K562 (cell line): Measurements from ENCODE around the gene HTR6. TPM values are rescaled to one million over a fixed set of nuclear protein-coding genes. Genes with fewer than 3 reads are reported as not detected.

Experiments
- ATAC-seq: fragments of 200-7000 bp; cut with Tn5 transposase; 3 replicates; pipeline ENCODE4 v1.9.1; 2020; ENCODE audit warnings: moderate library complexity
- BruUV-seq: library from RNA; stranded (reverse); fragments of 400-500 nt; replicated peaks from 2 replicates; lab custom pipeline; 2021; lab: Mats Ljungman, UMichigan
- CTCF ChIA-PET: fragments of 300-600 bp; formaldehyde crosslinking; extraction: SDS; loops from one replicate; lab custom pipeline; 2021; ENCODE audit warnings: low intra/inter-chr PET ratio; lab: Yijun Ruan, JAX
- POLR2A ChIA-PET: fragments of 300-600, 350-650 bp; sonication (Branson Sonifier 250); formaldehyde crosslinking; extraction: SDS; loops from one replicate; lab custom pipeline; 2021; ENCODE audit warnings: antibody characterized with exemption, inconsistent platforms; lab: Yijun Ruan, JAX
- DNase-seq, 4 experiments: peaks; one replicate each; pipeline versions ENCODE4 v3.0.0 to v3.0.0-alpha.2; 2011 to 2018; ENCODE audit warnings: low spot score in 3 of 4, mixed read lengths in 3 of 4; ENCODE audit errors: extremely low read depth in 1 of 4
- FAIRE-seq: peaks from 2 replicates; lab custom pipeline; 2011; peaks lifted over from hg19 to GRCh38; lab: Jason Lieb, UNC
- H2AFZ ChIP-seq: 2 replicates; pipeline ENCODE4 v1.6.0; 2011; ENCODE audit warnings: low read depth, low read length, control low read depth, inconsistent platforms
- H3K27ac ChIP-seq: fragments of 200-600 bp; 3 replicates; pipeline ENCODE4 v1.8.0; 2011; ENCODE audit warnings: low read depth, mild to moderate bottlenecking, control low read depth, inconsistent platforms, low read length, moderate library complexity, mixed read lengths; ENCODE audit errors: extremely low read depth
- H3K27me3 ChIP-seq, 2 experiments: fragments of 300-600 bp in 1 of 2; 2 replicates in 1 of 2; 3 replicates in 1 of 2; pipeline versions ENCODE4 v1.6.0 to v1.8.0; 2011; ENCODE audit warnings: inconsistent platforms in 2 of 2, low read length in 2 of 2, mild to moderate bottlenecking in 1 of 2, mixed read lengths in 1 of 2, moderate library complexity in 1 of 2; ENCODE audit not compliant: control insufficient read depth in 2 of 2, insufficient read depth in 2 of 2
- H3K36me3 ChIP-seq: fragments of 300-600 bp; 3 replicates; pipeline ENCODE4 v1.8.0; 2011; ENCODE audit warnings: mild to moderate bottlenecking, low read length, inconsistent platforms; ENCODE audit not compliant: control insufficient read depth, insufficient read depth
- H3K4me1 ChIP-seq, 2 experiments: fragments of 200-600 bp in 1 of 2; replicated peaks in 1 of 2; 2 replicates in 1 of 2; 3 replicates in 1 of 2; pipeline versions ENCODE4 v1.5.1 to v1.8.0; 2011; ENCODE audit warnings: inconsistent platforms in 2 of 2, low read length in 2 of 2, mild to moderate bottlenecking in 1 of 2, mixed read lengths in 1 of 2, moderate library complexity in 1 of 2; ENCODE audit not compliant: control insufficient read depth in 2 of 2, insufficient read depth in 2 of 2
- H3K4me2 ChIP-seq: 2 replicates; pipeline ENCODE4 v1.6.1; 2011; ENCODE audit warnings: low read length, control low read depth, inconsistent platforms, mixed read lengths; ENCODE audit not compliant: insufficient read depth
- H3K4me3 ChIP-seq: fragments of 200-600 bp; sonication (generic), shearing (Covaris generic); 2 replicates; pipeline ENCODE4 v1.5.1; 2016; ENCODE audit warnings: control low read depth, inconsistent platforms
- H3K79me2 ChIP-seq: fragments of 200-600 bp; 3 replicates; pipeline ENCODE4 v1.8.0; 2011; ENCODE audit warnings: low read length, inconsistent platforms; ENCODE audit not compliant: control insufficient read depth, insufficient read depth
- H3K9ac ChIP-seq, 2 experiments: 2 replicates each; pipeline versions ENCODE4 v1.6.0 to v1.6.1; 2011; ENCODE audit warnings: low read depth in 2 of 2, low read length in 2 of 2, control low read depth in 1 of 2, inconsistent platforms in 1 of 2, mild to moderate bottlenecking in 1 of 2, mixed read lengths in 1 of 2; ENCODE audit not compliant: insufficient read depth in 1 of 2
- H3K9me1 ChIP-seq: one replicate; pipeline ENCODE4 v1.6.0; 2011; ENCODE audit warnings: inconsistent platforms, mild to moderate bottlenecking, low read length, moderate library complexity; ENCODE audit not compliant: control insufficient read depth, insufficient read depth
- H3K9me3 ChIP-seq: replicated peaks from 2 replicates; pipeline ENCODE4 v1.5.1; 2011; ENCODE audit warnings: low read depth, low read length, inconsistent platforms; ENCODE audit not compliant: control insufficient read depth, insufficient read depth
- H4K20me1 ChIP-seq: replicated peaks from 2 replicates; pipeline ENCODE4 v1.6.1; 2011; ENCODE audit warnings: low read length, inconsistent platforms, mixed read lengths; ENCODE audit not compliant: control insufficient read depth, insufficient read depth
- EHMT2 ChIP-seq: fragments of 450-650 bp; IDR thresholded peaks from 2 replicates; pipeline ENCODE4 v1.6.1; 2018; ENCODE audit warnings: antibody characterized with exemption
- NFRKB ChIP-seq: fragments of 450-650 bp; IDR thresholded peaks from 2 replicates; pipeline ENCODE4 v1.6.1; 2016; ENCODE audit warnings: low read depth
- PTBP1 ChIP-seq: fragments of 200-400 bp; formaldehyde crosslinking; IDR thresholded peaks from 2 replicates; pipeline ENCODE4 v1.6.1; 2017; ENCODE audit warnings: low read depth, low read length
- RBM25 ChIP-seq: fragments of 200-400 bp; formaldehyde crosslinking; IDR thresholded peaks from 2 replicates; pipeline ENCODE4 v1.6.1; 2018; ENCODE audit warnings: low read length, low read depth, moderate library complexity; ENCODE audit not compliant: severe bottlenecking
- ZKSCAN1 ChIP-seq: fragments of 150-350 bp; IDR thresholded peaks from 2 replicates; pipeline ENCODE4 v1.6.1; 2016; ENCODE audit warnings: low read depth, low read length
- ZNF507 ChIP-seq: conservative IDR thresholded peaks from 2 replicates; pipeline ENCODE4 v1.6.1; 2017; ENCODE audit warnings: missing genetic modification characterization, missing compliant biosample characterization
- ZNF584 ChIP-seq: fragments of 200-800 bp; sonication (Bioruptor generic); IDR thresholded peaks from 2 replicates; pipeline ENCODE4 v1.6.1; 2016; ENCODE audit warnings: low read depth, mild to moderate bottlenecking, missing genetic modification characterization, missing compliant biosample characterization
- ZNF79 ChIP-seq: fragments of 250-450 bp; sonication (Bioruptor Pico); IDR thresholded peaks from 2 replicates; pipeline ENCODE4 v1.4.0; 2020; ENCODE audit warnings: low read depth, mild to moderate bottlenecking, moderate library complexity
- WGBS: fragments of 100-300 bp; shearing (Covaris generic); methylation state at CpG from one replicate; pipeline ENCODE4 v1.1.6; 2016; ENCODE audit warnings: low coverage, mixed read lengths; ENCODE audit not compliant: insufficient coverage; ENCODE audit errors: missing lambda C conversion rate; 5-methylcytosine and 5-hydroxymethylcytosine counted together
- in situ Hi-C: fragments of 300-500 bp; cut with MboI; formaldehyde crosslinking; loops from 4 replicates; pipeline ENCODE4 v1.15.0; 2018; ENCODE audit warnings: inconsistent platforms, mixed read lengths
- intact Hi-C: fragments of 100-400 bp; cut with micrococcal nuclease; formaldehyde crosslinking; loops from 2 replicates; pipeline ENCODE4 v1.14.2; 2022
- polyA plus RNA-seq, 8 experiments: library from polyadenylated mRNA; depleted of rRNA in 4 of 8; stranded (reverse) in 5 of 8; unstranded in 3 of 8; fragments of >200 nt; fragmentation: Nextera tagmentation in 2 of 8; fragmentation: Illumina TruSeq in 1 of 8; extraction: Ambion mirVana in 2 of 8; extraction: Trizol in 1 of 8; gene quantifications; 2 replicates each; pipeline versions ENCODE4 v1.2.1 to v1.2.3, GENCODE V29; 2011 to 2014; ENCODE audit warnings: inconsistent platforms in 1 of 8, missing spikeins in 1 of 8
- total RNA-seq, 7 experiments: library from RNA; depleted of rRNA in 6 of 7; stranded (reverse); fragments of >200 nt in 6 of 7; fragmentation: Illumina TruSeq in 2 of 7; extraction: Trizol in 2 of 7; gene quantifications; 2 replicates each; pipeline versions ENCODE4 v1.2.1 to v1.2.3, GENCODE V29; 2011 to 2021; ENCODE audit warnings: low replicate concordance in 1 of 7
- TF ChIP-seq, protein P1 (sequence below): sonication (generic); formaldehyde crosslinking; IDR thresholded peaks from 2 replicates; pipeline ENCODE4 v1.8.1; 2023; ENCODE audit warnings: mild to moderate bottlenecking, missing genetic modification reagents
- TF ChIP-seq, protein P2 (sequence below): fragments of 450-650 bp; IDR thresholded peaks from 2 replicates; pipeline ENCODE4 v1.6.1; 2016; ENCODE audit warnings: borderline replicate concordance

Gene HTR6
- total and polyA plus RNA-seq, 9 of the 15 experiments (the other 6 are each of a cell fraction or from before 2014, with no cell fraction given), result not detected

DNA sequence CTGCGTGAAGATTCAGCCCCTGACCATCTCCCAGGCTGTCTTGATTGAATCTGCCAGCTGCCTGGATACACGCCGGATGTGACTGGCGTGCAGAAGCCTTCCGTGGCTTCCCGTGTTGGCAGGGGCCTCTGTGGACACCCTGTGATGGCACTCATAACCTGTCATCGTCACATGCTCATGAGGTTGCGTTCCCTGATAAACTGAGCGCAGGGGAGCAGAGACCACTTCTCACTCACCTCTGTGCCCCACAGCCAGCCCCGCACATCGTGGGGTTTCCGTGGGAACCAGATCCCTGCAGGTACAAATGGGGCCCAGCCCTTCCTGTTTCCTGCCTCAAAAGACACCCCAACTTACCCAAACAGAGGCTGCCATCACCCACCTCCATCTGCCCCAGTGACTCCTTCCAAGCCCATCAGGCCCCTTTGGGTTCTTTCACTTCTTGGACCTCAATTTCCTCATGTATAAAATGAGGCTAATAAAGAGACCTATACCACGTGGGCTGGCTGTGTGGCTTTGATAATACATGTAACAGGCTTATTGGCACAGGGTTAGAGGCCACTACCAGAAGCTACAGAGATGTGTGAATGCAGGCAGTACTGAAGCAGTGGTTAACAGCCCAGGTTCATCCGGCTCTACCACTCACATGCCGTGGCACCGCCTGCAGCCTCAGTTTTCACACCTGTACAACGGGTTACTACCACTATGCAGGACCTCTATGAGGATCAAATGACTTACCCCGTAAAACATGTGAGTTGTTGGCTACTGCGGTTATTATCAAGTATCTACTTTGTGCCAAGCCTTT, 23.6 kb downstream of the HTR6 start:
- Histone ChIP-seq H3K9me3 (no peaks in the 10 kb centered on the region), H3K27me3 (peaks cover 7 to 36% of the 10 kb centered on the region in 2 experiments; a peak in 4 of 5 replicates), H2AFZ (no peak overlapping the region), H3K79me2 (no peaks in the 10 kb centered on the region), H3K36me3 (no peaks in the 10 kb centered on the region), H3K4me1 (no peaks in the 10 kb centered on the region), H3K9me1 (no peaks in the 10 kb centered on the region), H3K9ac (no peak overlapping the region; a peak in 1 of 4 replicates), H3K4me2 (no peak overlapping the region), H3K27ac (no peak overlapping the region), H3K4me3 (no peak overlapping the region), H4K20me1 (no peaks in the 10 kb centered on the region)
- 2% methylated on average over 19 of the region's 19 CpGs for WGBS
- FAIRE-seq (no peak), ATAC-seq (no peak), DNase-seq (no peak)
- POLR2A ChIA-PET, result interaction anchor here (1.4 kb wide), 1 partner anchor 10 kb away, joined by 3 read pairs; no protein-coding TSS in a partner anchor
- TF ChIP-seq RBM25 (peak; percentile 68), EHMT2 (no peak)
- in situ Hi-C loops, result no loop called here
- CTCF ChIA-PET, result no interaction called here
- BruUV-seq, result no TSS peak
- intact Hi-C loops, result no loop called here

DNA sequence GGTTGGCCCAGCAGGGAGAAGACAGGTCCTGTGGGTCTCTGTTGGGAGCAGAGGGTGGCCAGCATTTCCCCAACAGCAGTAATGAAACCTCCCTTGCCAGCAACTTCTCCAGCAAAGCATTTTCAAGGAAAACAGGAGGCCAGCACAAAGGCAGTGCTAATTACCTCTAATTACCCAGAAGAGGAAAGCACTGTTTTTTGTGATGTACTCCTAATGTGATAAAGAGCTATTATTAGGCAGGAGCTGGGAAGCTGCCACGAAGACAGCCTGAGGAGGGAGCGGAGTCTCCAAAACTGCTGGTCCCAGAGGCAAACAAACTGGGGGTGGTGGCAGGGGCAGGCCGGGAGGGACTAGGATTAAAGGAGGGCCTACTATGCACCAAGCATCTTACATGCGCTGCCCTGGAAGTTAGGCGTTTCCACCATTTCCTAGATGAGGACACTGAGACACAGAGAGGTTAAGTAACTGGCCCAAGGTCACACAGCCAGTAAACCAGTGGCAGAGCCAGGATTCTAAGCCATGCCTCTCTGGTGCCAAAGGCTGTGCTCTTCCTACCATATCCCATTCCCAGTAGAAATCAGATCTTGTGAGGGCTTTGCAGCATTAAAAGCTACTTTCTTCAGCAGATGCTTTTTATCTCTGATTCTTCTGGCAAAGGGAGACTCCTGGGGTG, 24.5 kb downstream of the HTR6 start:
- no peak for FAIRE-seq
- in situ Hi-C loops, result no loop called here
- no peak for ATAC-seq
- TF ChIP-seq, protein P1, sequence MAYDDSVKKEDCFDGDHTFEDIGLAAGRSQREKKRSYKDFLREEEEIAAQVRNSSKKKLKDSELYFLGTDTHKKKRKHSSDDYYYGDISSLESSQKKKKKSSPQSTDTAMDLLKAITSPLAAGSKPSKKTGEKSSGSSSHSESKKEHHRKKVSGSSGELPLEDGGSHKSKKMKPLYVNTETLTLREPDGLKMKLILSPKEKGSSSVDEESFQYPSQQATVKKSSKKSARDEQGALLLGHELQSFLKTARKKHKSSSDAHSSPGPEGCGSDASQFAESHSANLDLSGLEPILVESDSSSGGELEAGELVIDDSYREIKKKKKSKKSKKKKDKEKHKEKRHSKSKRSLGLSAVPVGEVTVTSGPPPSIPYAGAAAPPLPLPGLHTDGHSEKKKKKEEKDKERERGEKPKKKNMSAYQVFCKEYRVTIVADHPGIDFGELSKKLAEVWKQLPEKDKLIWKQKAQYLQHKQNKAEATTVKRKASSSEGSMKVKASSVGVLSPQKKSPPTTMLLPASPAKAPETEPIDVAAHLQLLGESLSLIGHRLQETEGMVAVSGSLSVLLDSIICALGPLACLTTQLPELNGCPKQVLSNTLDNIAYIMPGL (CRISPR knock-in tag), result no peak
- TF ChIP-seq ZNF584 (CRISPR knock-in tag), result no peak
- TF ChIP-seq ZKSCAN1, result 0 out of 2 replicates have a peak, but pooled peaks have one; percentile 26
- no peak for TF ChIP-seq ZNF507
- TF ChIP-seq PTBP1, result 0 out of 2 replicates have a peak, but pooled peaks have one; percentile 45
- no peak for TF ChIP-seq NFRKB
- TF ChIP-seq, protein P2, sequence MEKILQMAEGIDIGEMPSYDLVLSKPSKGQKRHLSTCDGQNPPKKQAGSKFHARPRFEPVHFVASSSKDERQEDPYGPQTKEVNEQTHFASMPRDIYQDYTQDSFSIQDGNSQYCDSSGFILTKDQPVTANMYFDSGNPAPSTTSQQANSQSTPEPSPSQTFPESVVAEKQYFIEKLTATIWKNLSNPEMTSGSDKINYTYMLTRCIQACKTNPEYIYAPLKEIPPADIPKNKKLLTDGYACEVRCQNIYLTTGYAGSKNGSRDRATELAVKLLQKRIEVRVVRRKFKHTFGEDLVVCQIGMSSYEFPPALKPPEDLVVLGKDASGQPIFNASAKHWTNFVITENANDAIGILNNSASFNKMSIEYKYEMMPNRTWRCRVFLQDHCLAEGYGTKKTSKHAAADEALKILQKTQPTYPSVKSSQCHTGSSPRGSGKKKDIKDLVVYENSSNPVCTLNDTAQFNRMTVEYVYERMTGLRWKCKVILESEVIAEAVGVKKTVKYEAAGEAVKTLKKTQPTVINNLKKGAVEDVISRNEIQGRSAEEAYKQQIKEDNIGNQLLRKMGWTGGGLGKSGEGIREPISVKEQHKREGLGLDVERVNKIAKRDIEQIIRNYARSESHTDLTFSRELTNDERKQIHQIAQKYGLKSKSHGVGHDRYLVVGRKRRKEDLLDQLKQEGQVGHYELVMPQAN, result no peak
- no peak for TF ChIP-seq ZNF79 (CRISPR knock-in tag)

More for the DNA sequence above, 24.5 kb downstream of the HTR6 start:
- no peak for DNase-seq
- Histone ChIP-seq H3K9me1 (no peaks in the 10 kb centered on the region), H3K27ac (no peak overlapping the region), H3K9me3 (no peaks in the 10 kb centered on the region), H3K27me3 (peaks cover 9 to 45% of the 10 kb centered on the region in 2 experiments; a peak in 4 of 5 replicates), H3K4me3 (no peak overlapping the region), H3K36me3 (no peaks in the 10 kb centered on the region), H3K4me1 (no peaks in the 10 kb centered on the region), H3K79me2 (no peaks in the 10 kb centered on the region), H4K20me1 (no peaks in the 10 kb centered on the region), H3K4me2 (no peak overlapping the region), H3K9ac (no peak overlapping the region), H2AFZ (no peak overlapping the region)
- BruUV-seq, result no TSS peak
- CTCF ChIA-PET, result no interaction called here
- WGBS, result 8% methylated on average over 5 of the region's 5 CpGs
- POLR2A ChIA-PET, result interaction anchor here (0.5 to 0.6 kb wide), 2 partner anchors 18 to 97 kb away, joined by 3 to 5 read pairs; no protein-coding TSS in a partner anchor
- intact Hi-C loops, result no loop called here
